Ureter (tissue), 1 donor: ENCODE results near the gene SEC11A. TPM values are rescaled to one million over a fixed set of nuclear protein-coding genes. Genes with fewer than 3 reads are reported as not detected.
"Not testable (repeated sequence)": the region's sequence is repeated elsewhere in the genome, so short reads cannot be mapped to it uniquely, and the experiment has no call there.

Experiments used
- DNase-seq: peaks from one replicate; pipeline ENCODE4 v3.0.0-alpha.2; 2020; ENCODE audit warnings: low spot score
- total RNA-seq: library from RNA; stranded (reverse); gene quantifications from one replicate; pipeline ENCODE4 v1.2.4, GENCODE V29; 2023
- donor health status: DM: yes; HTN: yes; CAD: no.

The SEC11A gene
- total RNA-seq = 130 TPM

DNA sequence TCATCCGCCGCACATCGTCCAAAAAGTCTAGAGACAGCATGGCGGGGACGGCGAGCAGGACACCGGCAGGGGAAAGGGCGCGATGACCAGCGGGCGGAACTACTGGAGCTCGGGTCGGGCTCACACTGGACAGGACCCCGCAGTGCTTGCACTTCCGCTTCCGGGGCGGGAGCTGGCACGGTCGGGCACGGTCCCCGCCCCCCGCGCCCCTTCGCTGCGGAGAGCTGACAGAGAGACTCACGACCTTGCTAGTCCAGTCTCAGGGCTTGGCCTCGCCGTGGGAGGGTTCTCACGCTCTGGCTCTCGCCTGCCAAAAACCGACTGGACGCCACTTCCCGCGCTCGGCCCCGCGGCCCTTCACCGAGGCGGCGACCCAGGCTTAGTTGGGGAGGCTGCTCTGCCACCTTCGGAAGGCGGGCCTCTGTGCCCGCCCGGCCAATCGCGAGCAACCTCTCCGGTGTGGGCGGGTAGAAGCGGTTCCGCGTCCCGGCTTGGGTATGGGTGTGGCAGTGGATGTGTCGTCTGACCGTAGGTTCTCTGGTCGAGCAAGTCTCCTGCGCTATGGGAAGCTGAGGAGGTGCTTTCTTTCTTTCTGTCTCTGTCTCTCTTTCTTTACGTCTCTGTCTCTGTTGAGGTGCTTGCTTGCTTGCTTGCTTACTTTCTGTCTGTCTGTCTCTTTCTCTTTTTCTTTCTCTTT, at the start of gene SEC11A:
SEC11A (minus strand) TSS at position 104 of the 697 bp plus-strand sequence; CDS start at position 40, 64 bp downstream.
- DNase-seq = peak; percentile 95

DNA sequence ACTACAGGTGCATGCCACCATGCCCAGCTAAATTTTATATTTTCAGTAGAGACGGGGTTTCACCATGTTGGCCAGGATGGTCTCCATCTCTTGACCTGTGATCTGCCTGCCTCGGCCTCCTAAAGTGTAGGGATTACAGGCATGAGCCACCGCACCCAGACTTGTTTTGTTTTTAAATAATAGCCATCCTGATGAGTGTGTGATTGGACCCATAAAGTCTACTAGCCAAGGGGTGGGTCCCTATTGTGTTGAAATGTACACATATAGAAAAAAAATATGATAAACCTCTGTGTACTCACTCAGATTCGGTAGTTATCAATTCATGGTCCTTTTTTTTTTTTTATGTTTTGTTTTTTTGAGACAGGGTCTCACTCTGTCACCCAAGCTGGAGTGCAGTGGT, 49.7 kb upstream of the SEC11A start:
- no peak for DNase-seq

DNA sequence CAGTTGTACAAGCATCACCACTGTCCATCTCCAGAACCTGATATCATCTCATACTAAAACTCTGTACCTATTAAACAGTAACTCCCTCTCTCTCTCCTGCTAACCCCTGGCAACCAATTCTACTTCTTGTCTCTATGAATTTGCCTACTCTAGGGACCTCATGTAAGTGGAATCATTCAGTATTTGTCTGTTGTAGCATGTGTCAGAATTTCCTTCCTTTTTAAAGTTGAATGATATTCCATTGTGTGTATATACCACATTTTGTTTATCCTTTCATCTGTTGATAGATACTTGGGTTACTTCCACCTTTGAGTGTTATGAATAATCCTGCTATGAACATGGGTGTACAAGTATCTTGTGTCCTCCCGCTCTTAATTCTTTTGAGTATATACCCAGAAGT, 49.0 kb upstream of the SEC11A start:
- DNase-seq = no peak

DNA sequence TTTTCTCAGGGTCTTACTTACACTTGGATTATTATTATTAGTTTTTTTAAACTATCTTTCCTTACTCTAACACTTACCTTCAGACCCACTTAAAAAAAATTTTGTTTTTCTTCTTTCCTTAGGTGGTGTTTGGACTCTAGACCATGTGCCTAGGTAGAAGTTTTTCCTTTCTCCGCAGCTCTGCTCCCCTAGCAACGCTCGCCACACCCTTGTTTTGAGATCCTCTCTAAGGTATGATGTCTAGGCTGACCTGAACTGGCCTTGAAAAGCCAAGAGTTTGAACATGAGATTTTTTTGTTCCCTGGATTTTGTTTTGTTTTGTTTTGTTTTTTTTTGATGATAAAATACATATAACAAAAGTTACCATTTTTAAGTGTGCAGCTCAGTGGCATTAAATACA, 48.6 kb upstream of the SEC11A start:
- DNase-seq = no peak

DNA sequence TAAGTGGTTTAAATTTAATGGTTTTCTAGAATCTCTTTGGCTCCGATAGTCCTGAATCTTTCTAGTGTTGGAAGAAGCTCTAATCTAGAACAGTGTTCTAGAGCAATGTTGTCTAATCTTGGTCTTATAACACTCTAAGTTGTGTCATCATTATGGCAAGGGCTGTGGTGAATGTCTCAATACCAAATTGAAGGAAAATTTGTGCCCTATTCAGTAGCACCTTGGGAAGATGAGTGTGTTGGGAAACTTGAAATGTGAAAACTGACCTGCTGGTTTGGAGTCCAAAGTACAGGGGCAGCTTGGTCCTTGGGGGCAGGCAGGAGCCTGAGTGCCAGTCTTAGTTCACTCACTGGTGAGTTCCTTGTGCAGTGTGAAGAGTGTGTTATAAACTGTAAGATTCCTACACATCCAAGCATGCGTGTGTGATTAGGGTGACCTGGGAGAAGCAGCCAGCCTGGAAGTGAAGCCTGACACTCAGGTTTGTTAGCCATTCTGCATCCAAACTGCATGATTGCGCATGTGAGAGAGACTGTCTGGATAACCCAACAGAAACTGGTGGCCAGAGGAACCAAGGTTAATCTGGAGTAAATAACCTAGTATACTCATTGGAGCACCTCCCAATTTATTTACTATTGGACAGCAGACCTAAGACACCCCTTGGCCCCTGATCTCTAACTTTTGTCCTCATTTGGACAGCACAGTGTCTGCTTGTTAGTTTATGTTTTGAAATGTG, 47.1 kb upstream of the SEC11A start:
- DNase-seq = no peak

DNA sequence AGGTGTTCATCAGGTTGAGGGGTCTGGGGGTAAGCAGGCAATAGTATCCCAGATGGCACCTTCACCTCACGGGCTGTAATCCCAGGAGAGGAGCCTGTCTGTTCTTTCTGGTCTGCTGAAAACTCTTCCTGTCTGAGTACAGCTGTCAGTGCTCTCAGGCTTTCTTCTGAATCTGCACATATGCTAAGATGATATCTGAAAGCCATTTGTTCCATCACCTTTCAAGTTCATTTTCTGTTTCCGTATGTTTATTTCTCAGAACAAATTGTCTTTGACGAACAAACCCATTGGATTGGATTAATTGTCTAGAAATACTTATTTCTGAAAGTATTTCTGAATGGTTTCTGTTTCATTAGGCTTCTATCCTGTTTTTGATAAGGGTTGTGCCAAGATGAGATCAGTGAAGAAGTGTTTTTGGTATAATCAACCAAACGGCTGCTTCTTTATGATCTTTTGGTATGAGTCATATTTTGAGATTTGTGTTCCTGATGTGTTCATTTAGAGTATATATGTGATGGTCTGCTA, 45.7 kb upstream of the SEC11A start:
- DNase-seq = no peak

DNA sequence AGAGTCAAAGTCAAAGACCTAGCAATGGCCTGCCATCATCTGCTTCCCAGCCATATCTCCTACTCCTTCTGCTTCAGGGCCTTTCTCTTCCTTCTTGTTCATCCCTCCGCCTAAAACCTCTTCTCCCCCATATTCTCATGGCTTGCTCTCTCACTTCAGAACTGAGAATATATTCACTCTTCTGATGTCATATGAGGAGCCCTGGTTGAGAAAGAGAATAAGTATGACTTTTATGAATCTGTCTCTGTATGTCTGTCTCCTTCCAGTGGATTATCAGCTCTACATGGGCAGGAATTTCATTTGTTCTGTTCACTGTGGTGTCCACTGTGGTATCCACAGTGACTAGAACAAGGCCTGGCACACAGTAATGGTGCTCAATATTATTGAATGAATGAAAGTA, 44.3 kb upstream of the SEC11A start:
- DNase-seq = no peak

DNA sequence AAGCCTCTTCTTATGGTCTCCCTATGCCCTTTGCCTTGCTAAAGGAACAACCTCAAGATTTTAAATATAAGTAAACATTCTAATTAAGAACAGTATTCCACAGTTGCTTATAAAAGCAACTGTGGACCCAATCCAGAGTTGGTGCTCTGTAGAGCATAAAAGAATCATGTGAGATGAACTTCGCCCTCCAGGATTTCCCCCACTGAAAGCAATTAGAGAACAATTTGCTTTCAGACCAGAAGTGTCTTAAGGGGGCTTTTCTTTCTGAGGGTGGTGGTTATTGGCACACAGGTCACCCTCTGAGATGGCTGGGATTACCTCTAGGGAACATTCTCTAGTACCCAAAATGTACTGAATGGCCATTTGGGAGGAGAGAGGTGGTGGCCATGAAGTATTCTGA, 43.1 kb upstream of the SEC11A start:
- no peak for DNase-seq

DNA sequence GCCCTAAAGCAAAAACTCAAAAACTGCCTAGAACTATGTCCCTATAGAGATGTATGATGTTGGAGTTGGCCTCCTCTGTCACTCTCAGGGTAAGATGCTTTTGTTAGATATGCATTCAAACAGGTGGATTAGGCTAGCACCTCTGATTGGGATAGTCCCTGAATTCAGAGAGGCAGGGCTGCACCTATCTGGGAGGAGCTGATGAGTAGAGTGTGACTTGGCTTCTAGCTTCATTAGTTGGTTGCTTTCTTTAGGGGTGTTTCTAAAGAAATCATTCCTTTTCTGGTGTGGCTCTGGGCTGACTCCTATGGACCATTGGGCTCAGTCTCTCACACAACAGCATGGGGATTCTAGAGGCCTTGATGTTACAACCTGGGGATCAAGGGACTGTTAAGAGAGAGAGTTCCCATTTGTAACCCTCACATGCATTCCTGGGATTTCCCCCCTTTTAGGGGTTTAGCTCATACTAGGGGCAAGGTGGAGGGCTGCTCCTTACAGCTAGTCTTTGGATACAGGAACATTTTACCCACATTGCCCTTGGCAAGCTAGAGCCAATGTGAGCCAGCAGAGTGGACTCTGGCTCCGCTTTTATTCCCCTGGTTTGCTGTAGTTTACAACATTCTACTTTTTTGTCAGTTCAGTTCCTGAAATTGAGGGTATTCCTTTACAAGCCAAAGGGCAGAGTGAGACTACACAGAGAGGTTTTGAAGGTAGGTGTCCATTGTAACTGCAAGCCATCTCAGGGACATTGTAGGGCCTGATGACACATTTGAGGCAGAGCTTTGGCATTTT, 40.0 kb upstream of the SEC11A start:
- DNase-seq = no peak

DNA sequence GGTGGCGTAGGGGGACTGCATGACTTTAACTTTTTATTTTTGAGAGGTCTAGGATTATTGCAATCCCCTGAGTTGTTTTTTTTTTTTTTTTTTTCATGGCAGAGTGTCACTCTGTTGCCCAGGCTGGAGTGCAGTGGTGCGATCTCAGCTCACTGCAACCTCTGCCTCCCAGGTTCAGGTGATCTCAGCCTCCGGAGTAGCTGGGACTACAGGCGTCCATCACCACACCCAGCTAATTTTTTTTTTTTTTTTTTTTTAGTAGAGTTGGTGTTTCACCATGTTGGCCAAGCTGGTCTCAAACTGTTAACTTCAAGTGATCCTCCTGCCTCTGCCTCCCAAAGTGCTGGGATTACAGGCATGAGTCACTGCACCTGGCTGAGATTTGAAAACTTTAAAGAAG, 39.0 kb upstream of the SEC11A start:
- not testable (repeated sequence) for DNase-seq

DNA sequence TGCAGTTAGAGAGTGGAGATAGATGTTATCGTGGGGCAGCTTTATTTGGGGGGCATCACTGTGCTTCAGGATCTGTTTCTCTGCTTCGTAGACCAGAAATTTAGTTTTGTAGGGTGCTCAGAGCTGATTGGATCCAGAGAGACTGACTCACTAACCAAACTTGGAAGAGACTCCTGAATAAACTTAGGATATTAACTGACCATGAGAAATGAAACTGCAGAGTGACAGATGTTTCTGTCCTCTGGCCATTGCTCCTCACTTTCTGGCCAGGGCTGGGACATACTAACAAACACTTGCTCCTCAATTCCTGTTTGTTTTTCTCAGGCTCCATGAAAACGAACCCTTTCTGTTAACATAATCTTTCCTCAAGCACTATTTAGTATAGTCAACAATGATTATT, 36.8 kb upstream of the SEC11A start:
- DNase-seq = no peak

DNA sequence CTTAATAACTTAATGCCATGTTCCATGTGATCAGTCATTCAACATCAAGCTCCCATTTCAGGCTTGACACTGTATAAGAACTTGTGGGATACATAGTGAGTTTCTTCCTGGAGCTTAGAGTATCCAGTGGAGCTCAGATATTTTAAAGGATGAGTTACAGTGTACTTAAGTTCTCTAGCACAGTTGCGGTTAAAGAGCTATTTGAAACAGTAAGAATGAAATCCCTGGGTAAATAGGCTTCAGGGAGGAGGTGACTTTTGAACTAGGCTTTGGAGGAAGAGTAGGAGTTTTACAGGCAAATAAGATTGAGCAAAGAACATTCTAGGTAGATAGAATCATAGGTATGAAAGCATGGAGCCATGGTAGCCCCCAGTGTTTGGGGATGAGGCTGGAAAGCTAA, 36.3 kb upstream of the SEC11A start:
- no peak for DNase-seq

DNA sequence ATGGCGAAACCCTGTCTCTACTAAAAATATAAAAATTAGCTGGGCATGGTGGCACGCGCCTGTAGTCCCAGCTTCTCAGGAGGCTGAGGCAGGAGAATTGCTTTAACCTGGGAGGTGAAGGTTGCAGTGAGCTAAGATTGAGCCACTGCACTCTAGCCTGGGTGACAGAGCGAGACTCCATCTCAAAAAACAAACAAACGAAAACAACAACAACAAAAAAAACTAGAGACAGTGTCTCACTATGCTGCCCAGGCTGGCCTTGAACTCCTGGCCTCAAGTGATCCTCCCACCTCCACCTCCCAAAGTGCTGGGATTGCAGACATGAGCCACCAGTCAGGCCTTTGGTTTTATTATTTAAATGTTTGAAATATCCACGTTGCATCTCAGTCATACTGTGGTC, 35.8 kb upstream of the SEC11A start:
- DNase-seq = not testable (repeated sequence)

DNA sequence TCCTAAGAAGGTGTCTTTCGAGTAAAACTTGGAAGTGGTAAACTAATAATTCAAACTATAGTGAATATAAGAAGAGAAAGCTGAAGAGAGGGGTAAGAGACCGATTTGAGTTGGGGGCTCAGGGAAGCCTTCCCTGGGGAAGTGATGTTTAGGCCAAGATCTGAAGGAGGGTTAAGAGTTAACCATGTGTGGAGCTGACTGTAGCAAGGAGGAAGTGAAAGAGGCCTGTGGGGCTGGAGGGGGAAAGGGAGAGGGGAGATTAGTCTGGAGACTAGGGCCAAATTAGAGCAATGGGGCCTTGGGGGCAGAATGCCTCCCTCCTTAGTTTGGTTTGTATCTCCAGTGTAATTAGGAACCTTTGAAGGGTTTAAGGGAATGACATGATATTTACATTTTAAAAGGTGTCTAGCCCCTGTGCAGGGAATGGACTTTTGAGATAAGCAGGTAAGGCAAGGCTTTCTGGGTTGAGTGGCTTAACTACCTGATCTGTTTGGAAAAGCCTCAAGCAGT, 34.7 kb upstream of the SEC11A start:
- no peak for DNase-seq

DNA sequence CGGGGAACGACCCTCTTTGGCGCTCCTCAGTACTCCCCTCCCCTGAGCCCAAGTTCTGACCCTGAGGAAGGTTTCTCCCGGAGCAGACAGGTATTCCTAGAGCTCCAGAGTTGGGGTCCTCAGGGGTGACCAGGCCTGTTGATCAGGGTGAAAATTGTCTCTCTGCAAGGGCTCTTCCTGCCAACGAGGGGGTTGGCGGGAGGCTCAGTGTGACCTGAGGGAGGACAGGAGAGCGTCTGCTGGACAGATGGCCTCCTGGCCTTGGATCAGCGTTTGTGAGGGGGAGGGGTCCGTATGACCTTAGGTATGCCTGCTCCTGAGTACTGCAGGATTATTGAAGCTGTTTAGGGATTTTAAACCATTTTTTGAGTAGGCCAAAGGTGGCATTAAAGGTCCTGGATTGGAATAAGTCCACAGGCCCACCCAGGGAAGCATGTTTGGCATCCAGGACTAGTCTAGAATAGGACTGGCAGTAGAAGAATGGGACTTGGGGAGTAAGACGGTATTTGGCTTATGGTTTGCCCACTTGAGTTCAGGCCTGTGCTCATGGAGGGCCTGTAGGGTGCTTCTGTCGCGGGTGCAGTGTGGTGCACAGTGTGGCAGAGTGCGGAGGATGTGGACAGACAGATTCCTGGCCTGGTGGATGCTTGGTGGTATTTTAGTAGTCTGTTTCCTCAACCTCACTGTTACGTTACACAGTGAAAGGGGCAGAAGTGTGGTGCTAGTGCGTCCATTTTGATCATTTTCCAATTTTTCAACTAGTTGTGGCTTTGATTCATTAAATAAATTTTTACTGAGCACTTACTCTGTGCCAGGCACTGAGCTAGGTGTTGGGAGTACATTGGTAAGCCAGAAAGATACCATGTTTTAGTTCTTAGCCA, 33.4 kb upstream of the SEC11A start:
- peak; percentile 58 for DNase-seq

DNA sequence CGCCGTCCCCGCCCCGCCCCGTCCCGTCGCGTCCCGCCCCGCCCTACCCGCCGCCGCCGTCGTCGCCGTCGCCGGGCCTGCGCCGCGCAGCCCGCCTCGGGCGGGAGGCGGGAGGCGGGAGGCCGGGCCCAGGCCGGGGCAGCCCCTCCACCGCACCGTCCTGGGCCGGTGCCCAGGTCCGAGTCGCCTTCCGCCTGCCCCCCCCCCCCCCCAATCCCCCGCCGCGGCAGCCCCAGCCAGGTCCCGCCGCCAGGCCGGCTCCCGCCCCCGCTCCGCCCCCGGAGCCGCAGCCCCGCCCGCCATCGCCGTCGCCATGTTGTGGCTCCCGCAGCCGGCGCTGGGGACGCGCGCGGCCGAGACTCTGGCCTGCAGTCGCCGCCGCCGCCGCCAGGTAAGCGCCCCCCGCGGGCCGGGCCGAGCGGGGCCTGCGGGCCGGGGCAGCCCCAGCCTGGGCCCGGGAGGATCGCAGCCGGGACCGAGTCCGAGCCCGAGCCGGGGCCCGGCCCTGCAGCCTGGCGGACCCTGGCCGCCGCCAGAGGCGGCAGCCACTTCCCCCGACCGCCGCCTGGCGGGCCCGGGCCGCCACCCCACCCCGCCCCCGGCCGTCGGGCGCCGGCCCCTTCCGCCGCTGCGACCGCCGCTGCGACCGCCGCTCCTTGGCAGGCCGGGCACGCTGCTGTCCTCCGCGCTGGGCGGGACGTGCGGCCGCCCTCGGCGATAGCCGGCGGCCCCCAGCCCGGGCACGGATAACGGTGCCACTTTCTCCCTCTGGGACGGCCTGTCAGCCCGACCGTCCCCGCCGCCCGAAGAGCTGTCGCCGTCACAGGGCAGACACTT, 32.6 kb upstream of the SEC11A start, which contains the start of gene ZNF592:
ZNF592 (plus strand) TSS at position 319 of the 837 bp plus-strand sequence. CDS start 34,084 bp downstream, outside the sequence.
- peak; percentile 86 for DNase-seq

DNA sequence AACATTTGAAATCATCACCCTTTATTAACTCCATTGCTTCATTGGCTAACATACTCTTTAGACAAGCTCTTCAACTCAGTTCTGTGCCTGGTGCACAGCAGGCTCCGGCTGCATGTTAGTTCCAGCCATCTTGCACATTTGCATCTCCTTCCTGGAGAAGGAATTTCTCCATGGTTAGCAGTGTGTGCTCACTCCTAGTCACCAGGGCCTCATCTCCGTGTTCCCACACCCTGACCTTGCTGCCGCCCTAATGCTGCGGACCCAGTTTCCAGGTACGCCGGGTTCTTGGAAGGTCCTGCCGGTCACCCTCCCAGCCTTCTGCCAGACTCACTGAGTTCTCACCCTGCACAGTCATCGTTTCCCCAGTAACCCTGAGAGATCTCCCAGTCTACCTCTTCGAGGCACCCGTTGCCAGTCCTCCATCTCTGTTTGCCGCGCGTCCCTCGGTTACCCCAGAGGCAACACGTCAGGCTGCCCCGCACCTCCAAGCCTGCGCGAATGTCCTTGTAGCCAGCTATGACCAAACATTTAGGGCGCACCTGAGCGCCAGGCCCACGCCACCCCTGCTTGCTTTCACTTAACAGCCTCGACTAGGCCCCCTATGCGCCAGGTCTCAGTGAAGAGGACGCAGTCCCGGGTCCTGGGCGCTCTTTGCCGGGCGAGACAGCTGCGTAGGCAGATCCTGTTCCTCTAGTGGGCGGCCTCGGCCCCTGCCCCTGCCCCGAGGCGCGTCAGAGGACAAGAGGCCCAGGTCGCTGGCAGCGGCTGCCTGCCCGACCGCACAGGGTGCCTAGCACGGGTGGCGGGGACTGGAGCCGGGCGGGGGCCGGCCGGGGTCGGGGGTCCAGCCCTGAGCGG, 31.7 kb upstream of the SEC11A start:
- peak; percentile 74 for DNase-seq

DNA sequence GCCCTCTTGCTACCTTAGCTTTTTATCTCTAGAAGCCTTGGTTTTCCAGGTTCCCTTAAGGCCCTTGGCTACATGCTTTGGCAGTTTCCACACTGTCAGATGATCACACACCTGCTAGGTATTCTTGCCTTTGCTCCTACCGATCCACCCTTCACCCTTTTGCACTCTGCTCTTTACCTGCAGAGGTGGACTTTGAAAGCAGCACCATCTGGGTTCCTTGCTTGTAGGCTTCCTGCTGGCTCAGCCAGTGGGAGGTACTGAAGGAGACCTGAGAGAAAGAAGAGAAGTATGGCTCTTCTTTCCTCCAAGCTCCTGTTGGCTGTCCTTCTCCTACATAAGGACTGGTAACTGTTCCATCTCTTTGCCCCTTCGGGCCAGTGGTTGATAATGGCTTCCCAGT, 25.2 kb upstream of the SEC11A start:
- DNase-seq = no peak

DNA sequence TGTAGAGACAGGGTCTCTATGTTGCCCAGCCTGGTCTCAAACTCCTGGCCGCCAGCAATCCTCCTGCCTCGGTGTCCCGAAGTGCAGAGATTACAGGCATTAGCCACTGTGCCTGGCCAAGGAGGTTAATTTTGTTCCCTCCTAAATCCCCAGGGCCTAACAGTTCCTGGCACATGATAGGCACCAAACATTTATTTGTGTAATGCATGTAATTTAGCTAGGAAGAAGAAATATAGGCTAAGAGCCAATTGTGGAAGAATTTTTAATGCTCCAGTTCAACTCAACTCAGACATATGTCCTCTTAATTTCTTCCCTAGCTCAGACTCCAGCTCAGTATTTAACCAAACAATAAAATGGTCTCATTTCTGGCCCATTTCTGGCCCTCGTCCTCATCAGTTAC, 24.8 kb upstream of the SEC11A start:
- DNase-seq = no peak
